Measurements from ENCODE around the gene MDFI.

- no peak for TF ChIP-seq YY1 (IDR thresholded peaks at IDR 0.05; ENCODE audit: insufficient read depth, insufficient read length)
- TF ChIP-seq ZNF274 (IDR thresholded peaks at IDR 0.05; ENCODE audit: low read depth, low read length), result no peak
- TF ChIP-seq SUZ12 (IDR thresholded peaks at IDR 0.05; ENCODE audit: extremely low read depth, insufficient read depth, insufficient read length), result no peak
These were observed 5.0 kb downstream of the MDFI start for GRCh38 chr6:41642960-41643898.

Data from NT2/D1 (cell line).